DOHH2 (cell line): ENCODE measurements around the gene HMGB1.

Experiments used
- CTCF ChIP-seq: fragments of 200-600 bp; sonication (generic); IDR thresholded peaks from one replicate; pipeline ENCODE4 v1.5.1; 2014; ENCODE audit warnings: antibody characterized with exemption, mild to moderate bottlenecking, low read depth, low read length; ENCODE audit not compliant: poor library complexity, severe bottlenecking
- EZH2phosphoT487 ChIP-seq: fragments of 200-600 bp; sonication (generic); IDR thresholded peaks from 2 replicates; pipeline ENCODE4 v1.6.1; 2017; ENCODE audit warnings: borderline replicate concordance, mild to moderate bottlenecking, antibody characterized with exemption, low read length, moderate library complexity, mixed read lengths

GRCh38 chr13:30446126-30446500, 19.6 kb downstream of the HMGB1 start:
- TF ChIP-seq CTCF (no peak), EZH2phosphoT487 (no peak)
